Prostate gland (tissue), 2 donors: ENCODE data around the gene DOK4.

Experiments
- CTCF ChIP-seq, 4 experiments: fragments of 200-600 bp in 2 of 4; fragments of 450-650 bp in 2 of 4; sonication (generic) in 2 of 4; IDR thresholded peaks; 1 replicate in 3 of 4; 2 replicates in 1 of 4; pipeline ENCODE4 v1.5.1; 2016 to 2019; ENCODE audit warnings: antibody characterized with exemption in 4 of 4, mild to moderate bottlenecking in 2 of 4, moderate library complexity in 2 of 4
- POLR2AphosphoS5 ChIP-seq: sonication (generic); formaldehyde crosslinking; IDR thresholded peaks from one replicate; pipeline ENCODE4 v1.6.1; 2017; ENCODE audit warnings: antibody characterized with exemption

DNA sequence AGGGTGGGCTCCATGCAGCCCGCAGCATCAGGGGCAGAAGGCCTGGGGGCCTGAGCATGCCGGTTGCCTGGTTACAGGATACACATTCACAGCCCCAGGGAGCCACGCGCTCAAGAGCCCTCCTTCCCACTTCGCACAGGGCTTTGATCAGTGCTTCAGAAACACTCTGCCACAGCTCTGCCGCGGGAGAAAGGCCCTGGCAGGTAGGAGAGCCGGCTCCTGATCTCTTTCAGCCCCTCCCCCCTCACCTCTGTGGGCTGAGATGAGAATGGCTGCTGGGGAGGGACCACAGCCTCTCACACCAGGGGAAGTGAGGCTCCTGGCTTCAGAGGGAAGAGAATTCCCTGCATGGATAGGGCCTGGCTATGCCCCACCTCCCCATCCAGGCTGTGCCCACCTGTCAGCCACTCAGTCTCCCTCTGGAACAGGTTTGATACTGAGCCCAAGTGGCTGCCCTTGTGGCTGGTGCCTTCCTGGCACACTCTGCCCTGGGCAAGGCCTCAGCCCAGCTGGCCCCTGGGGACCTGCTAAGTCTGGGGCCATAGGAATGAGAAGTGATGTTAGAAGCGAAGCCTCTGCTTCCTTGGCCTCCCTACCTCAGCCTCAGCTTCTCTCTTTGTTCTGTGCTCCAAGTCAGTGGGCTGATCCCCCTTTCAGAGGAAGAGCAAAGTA is 8.6 kb downstream of the DOK4 start:
- TF ChIP-seq CTCF (IDR thresholded peaks at IDR 0.05) (no peak), POLR2AphosphoS5 (no peak)
